Measurements from ENCODE around the gene MYOM3.

DNA sequence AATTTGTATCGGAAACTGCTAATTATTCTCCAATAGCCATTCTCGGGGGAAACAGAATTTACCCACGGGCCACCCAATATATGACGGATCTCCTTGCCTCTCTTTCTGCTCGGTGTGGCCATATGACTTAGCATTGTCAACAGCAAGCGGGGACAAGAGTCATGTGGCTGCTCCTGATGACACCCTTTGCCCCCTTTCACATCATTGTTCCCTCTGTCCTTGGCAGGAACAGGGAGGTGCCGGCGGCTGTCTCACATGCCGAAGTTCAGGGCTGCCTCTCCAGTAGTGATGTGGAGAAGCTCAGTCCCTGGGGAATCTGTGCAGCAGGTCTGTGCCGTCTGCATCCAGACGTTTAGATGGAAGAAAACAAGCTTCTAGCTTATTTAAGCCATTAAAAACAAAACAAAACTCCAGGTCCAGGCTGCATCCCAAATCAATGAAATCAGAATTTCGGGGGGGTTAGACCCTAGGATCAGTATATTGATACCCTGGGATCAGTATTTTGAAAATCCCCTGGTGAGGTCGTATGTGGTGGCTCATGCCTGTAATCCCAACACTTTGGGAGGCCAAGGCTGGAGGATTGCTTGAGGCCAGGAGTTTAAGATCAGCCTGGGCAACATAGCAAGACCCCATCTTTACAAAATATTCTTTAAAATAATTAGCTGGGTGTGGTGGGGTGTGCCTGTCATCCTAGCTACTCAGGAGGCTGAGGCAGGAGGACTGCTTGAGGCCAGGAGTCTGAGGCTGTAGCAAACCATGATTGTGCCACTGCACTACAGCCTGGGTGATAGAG, 10.8 kb downstream of the MYOM3 start:
- TF ChIP-seq NFIC (IDR thresholded peaks at IDR 0.05) (no peak), FOXM1 (IDR thresholded peaks at IDR 0.05; ENCODE audit: borderline replicate concordance, low read depth) (no peak), EGR1 (IDR thresholded peaks at IDR 0.05) (no peak), TEAD4 (IDR thresholded peaks at IDR 0.05) (no peak), EP300 (IDR thresholded peaks at IDR 0.05; ENCODE audit: borderline replicate concordance) (no peak), CEBPB (IDR thresholded peaks at IDR 0.05) (no peak), TAF1 (IDR thresholded peaks at IDR 0.05; ENCODE audit: low read depth) (no peak)

Measured in Ishikawa (cell line).